ENCODE data around the gene MPO. TPM values are rescaled to one million over a fixed set of nuclear protein-coding genes. Genes with fewer than 3 reads are reported as not detected.

MPO gene
- total RNA-seq, 1 donor from 2014 or later = not detected

DNA sequence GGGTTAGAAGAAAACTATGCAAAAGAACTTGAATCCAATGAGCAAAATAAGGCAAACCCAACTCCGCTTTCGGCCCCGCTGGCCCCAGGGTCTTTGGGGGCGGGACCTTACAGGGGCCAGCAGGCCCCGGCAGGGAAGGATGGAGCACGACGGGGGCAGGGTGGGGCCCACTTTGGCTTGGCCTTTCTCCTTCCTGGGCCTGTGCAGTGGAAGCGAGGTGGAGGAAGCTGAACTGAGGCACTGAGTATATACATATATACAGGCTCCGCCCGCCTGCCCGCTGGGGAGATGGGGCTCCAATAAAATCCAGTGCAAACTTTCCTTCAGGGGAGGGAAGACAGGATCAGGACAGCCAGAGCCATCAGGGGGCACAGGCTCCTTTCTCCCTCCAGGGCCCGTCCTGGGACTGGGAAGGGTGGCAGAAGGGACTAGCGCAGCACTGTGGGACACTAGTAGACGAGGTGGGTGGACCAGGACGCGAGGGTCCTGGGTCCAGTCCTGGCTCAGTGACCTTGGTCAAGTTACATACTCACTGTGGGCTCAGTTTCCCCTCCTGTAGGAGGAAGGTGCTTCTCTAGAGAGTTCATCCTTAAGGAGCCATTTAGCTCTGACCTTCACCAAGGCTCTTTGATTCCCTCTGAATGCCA is 20.9 kb upstream of the MPO start:
- TF ChIP-seq, protein P1, sequence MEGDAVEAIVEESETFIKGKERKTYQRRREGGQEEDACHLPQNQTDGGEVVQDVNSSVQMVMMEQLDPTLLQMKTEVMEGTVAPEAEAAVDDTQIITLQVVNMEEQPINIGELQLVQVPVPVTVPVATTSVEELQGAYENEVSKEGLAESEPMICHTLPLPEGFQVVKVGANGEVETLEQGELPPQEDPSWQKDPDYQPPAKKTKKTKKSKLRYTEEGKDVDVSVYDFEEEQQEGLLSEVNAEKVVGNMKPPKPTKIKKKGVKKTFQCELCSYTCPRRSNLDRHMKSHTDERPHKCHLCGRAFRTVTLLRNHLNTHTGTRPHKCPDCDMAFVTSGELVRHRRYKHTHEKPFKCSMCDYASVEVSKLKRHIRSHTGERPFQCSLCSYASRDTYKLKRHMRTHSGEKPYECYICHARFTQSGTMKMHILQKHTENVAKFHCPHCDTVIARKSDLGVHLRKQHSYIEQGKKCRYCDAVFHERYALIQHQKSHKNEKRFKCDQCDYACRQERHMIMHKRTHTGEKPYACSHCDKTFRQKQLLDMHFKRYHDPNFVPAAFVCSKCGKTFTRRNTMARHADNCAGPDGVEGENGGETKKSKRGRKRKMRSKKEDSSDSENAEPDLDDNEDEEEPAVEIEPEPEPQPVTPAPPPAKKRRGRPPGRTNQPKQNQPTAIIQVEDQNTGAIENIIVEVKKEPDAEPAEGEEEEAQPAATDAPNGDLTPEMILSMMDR (IDR thresholded peaks at IDR 0.05; ENCODE audit: unreplicated experiment) = no peak
- DNase-seq (ENCODE audit: low spot score, unreplicated experiment) = no peak
- H3K27ac Mint-ChIP-seq = no peak overlapping the region

DNA sequence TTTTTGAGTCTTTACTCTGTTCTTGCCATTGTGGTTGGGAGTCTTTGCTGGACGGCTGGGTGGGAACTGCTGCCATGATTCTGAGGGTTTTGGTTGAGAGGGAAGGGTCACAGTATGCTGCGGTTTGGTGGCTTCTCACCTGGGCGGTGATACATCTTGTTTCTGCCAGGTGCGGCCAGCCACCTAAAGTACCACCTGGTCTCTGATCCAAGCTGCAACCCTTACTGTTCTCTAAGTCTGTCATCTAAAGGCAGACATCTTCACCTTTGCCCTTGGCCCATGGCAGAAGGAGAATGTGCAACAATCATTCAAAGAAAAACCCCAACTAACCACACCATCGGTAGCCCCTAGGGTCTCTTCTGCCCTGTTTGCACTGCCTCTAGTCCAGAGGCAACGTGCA is 19.6 kb upstream of the MPO start:
- no peaks in the 10 kb centered on the region for H3K9me3 Mint-ChIP-seq (ENCODE audit: low read depth)
- H3K36me3 Mint-ChIP-seq (ENCODE audit: insufficient read depth) = no peaks in the 10 kb centered on the region
- no peak overlapping the region for H3K4me3 Mint-ChIP-seq (ENCODE audit: low read depth)
- no peaks in the 10 kb centered on the region for H3K27me3 Mint-ChIP-seq
- H3K27ac Mint-ChIP-seq = no peak overlapping the region
- DNase-seq (ENCODE audit: low spot score, unreplicated experiment) = no peak
- TF ChIP-seq, protein P1 (IDR thresholded peaks at IDR 0.05; ENCODE audit: unreplicated experiment) = no peak
- no peaks in the 10 kb centered on the region for H3K4me1 Mint-ChIP-seq (ENCODE audit: low read depth)

More for the DNA sequence above, 20.9 kb upstream of the MPO start:
- H3K9me3 Mint-ChIP-seq (ENCODE audit: low read depth) = no peaks in the 10 kb centered on the region
- no peaks in the 10 kb centered on the region for H3K4me1 Mint-ChIP-seq (ENCODE audit: low read depth)
- no peaks in the 10 kb centered on the region for H3K27me3 Mint-ChIP-seq
- H3K4me3 Mint-ChIP-seq (ENCODE audit: low read depth) = no peak overlapping the region
- H3K36me3 Mint-ChIP-seq (ENCODE audit: insufficient read depth) = no peaks in the 10 kb centered on the region

DNA sequence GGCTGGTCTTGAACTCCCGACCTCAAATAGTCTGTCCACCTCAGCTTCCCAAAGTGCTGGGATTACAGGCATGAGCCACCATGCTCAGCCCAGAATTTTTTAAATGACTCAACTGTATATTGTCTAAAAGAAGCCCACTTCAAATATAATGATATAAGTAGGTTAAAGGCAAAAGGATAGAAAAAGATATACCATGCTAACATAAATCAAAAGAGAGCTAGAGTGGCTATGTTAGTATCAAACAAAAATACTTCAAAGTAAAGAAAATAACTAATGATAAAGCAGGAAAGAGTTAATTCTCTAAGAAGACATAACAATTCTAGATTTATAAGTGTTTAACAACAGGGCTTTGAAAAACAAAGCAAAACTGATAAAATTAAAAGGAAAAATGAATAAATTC is 13.3 kb upstream of the MPO start:
- H3K9me3 Mint-ChIP-seq (ENCODE audit: low read depth) = no peaks in the 10 kb centered on the region
- no peak for DNase-seq (ENCODE audit: low spot score, unreplicated experiment)
- H3K36me3 Mint-ChIP-seq (ENCODE audit: insufficient read depth) = no peaks in the 10 kb centered on the region
- H3K4me3 Mint-ChIP-seq (ENCODE audit: low read depth) = no peak overlapping the region
- H3K27ac Mint-ChIP-seq = no peak overlapping the region
- H3K4me1 Mint-ChIP-seq (ENCODE audit: low read depth) = no peaks in the 10 kb centered on the region
- TF ChIP-seq, protein P1 (IDR thresholded peaks at IDR 0.05; ENCODE audit: unreplicated experiment) = no peak
- H3K27me3 Mint-ChIP-seq = peaks cover 16% of the 10 kb centered on the region

DNA sequence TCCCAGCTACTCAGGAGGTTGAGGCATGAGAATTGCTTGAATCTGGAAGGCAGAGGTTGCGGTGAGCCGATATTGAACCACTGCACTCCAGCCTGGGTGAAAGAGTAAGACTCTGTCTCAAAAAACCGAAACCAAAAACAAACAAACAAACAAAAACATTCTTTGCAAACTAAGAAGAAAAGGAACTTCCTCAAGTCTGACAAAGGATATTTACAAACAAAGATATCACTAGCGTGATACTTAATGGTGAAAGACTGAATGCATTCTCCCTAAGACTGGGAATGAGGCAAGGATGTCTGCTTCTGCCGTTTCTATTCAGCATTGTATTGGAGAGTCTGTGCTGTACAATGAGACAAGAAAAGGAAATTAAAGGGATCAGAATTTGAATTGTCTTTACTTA is 10.5 kb upstream of the MPO start:
- no peak overlapping the region for H3K27ac Mint-ChIP-seq
- TF ChIP-seq, protein P1 (IDR thresholded peaks at IDR 0.05; ENCODE audit: unreplicated experiment) = no peak
- no peaks in the 10 kb centered on the region for H3K36me3 Mint-ChIP-seq (ENCODE audit: insufficient read depth)
- no peak for DNase-seq (ENCODE audit: low spot score, unreplicated experiment)
- no peaks in the 10 kb centered on the region for H3K4me1 Mint-ChIP-seq (ENCODE audit: low read depth)
- no peaks in the 10 kb centered on the region for H3K9me3 Mint-ChIP-seq (ENCODE audit: low read depth)
- H3K27me3 Mint-ChIP-seq = peaks cover 16% of the 10 kb centered on the region
- H3K4me3 Mint-ChIP-seq (ENCODE audit: low read depth) = no peak overlapping the region

DNA sequence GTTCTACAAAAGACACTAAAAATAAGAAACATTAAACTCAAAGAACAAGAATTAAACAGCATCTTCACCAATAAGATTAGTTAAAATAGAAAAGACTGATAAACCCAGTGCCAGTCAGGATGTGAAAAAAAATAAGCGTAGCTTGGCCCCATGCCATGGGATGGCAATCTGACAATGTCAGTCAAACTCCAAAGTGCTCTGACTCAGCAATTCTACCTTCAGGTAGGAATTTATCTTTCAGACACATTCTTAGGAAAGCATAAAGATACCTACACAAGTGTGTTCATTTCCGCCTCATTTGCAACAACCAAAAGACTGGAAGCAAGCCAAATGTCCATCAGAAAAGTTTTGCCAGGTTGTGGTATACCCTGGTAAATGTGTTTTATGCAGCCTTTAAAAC is 9.1 kb upstream of the MPO start:
- Mint-ChIP-seq H3K4me1 (ENCODE audit: low read depth) (no peaks in the 10 kb centered on the region), H3K4me3 (ENCODE audit: low read depth) (no peak overlapping the region), H3K36me3 (ENCODE audit: insufficient read depth) (no peaks in the 10 kb centered on the region), H3K27me3 (peaks cover 19% of the 10 kb centered on the region), H3K27ac (no peak overlapping the region), H3K9me3 (ENCODE audit: low read depth) (no peaks in the 10 kb centered on the region)
- no peak for DNase-seq (ENCODE audit: low spot score, unreplicated experiment)
- TF ChIP-seq, protein P1 (IDR thresholded peaks at IDR 0.05; ENCODE audit: unreplicated experiment) = no peak
